ENCODE results near the gene OR1C1.

DNA sequence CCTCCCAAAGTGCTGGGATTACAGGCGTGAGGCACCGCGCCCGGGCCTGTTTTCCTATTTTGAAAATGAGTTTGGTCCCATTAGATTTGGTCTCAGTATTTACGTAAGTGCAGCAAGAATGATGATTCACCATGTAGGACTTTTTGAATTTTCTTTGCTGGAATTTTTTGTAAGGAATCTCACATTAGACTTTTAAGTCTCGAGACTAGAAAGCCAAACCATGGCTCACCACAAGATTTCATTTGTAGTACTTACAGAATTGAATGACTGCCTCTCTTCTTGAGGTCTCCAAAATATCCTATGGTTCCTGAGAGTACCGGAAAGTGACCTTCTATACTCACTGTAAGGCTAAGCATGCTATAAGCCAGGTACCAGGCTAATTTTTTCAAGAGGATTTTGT, 12.7 kb downstream of the OR1C1 start:
- no peak for TF ChIP-seq POLR2AphosphoS5 (IDR thresholded peaks at IDR 0.05; ENCODE audit: low read depth, low read length)
- no peak for TF ChIP-seq REST (IDR thresholded peaks at IDR 0.05; ENCODE audit: insufficient read depth in 1 of 2, low read depth in 2 of 2, low read length in 2 of 2)
- TF ChIP-seq SIN3A (IDR thresholded peaks at IDR 0.05; ENCODE audit: borderline replicate concordance, insufficient read depth, low read length): no peak
- no peak for TF ChIP-seq TAF1 (IDR thresholded peaks at IDR 0.05; ENCODE audit: borderline replicate concordance, insufficient read depth, low read length)
- TF ChIP-seq FOXP2 (optimal IDR thresholded peaks at IDR 0.05; ENCODE audit: borderline replicate concordance, extremely low read depth, extremely low read length, insufficient read depth): no peak
